Coronary artery (tissue), 2 donors: ENCODE measurements around the gene CMYA5.
A peak's percentile ranks its signal among the peaks of the same experiment; 100 is the strongest.

Experiments used
- DNase-seq: peaks from one replicate; pipeline ENCODE4 v3.0.0-alpha.2; 2017; ENCODE audit warnings: low spot score
- H3K27ac ChIP-seq, 2 donors: fragments of 200-600 bp; sonication (generic); one replicate each; pipeline ENCODE4 v1.5.1; 2016 to 2019
- H3K4me3 ChIP-seq: fragments of 200-600 bp; sonication (generic); 2 replicates; pipeline ENCODE4 v1.5.1; 2016; ENCODE audit warnings: mild to moderate bottlenecking, moderate library complexity
- CTCF ChIP-seq: fragments of 200-600 bp; sonication (generic); IDR thresholded peaks from one replicate; pipeline ENCODE4 v1.5.1; 2019; ENCODE audit warnings: antibody characterized with exemption

CMYA5 gene

GRCh38 chr5:79816014-79816413, 126.4 kb downstream of the CMYA5 start:
- no peak for TF ChIP-seq CTCF
- DNase-seq: no peak
- no peak overlapping the region for H3K27ac ChIP-seq
- H3K4me3 ChIP-seq: no peak overlapping the region

- TF ChIP-seq CTCF: no peak
- DNase-seq: no peak
- Histone ChIP-seq H3K4me3 (no peak overlapping the region), H3K27ac (no peak overlapping the region)
Observed at GRCh38 chr5:79820648-79821047, 131.0 kb downstream of the CMYA5 start.

GRCh38 chr5:79824444-79824843, 134.8 kb downstream of the CMYA5 start:
- DNase-seq: no peak
- Histone ChIP-seq H3K4me3 (no peak overlapping the region), H3K27ac (no peak overlapping the region)
- TF ChIP-seq CTCF: no peak

- no peak overlapping the region for H3K27ac ChIP-seq
- DNase-seq: no peak
- no peak overlapping the region for H3K4me3 ChIP-seq
- TF ChIP-seq CTCF: no peak
Observed at GRCh38 chr5:79825802-79826201, 136.2 kb downstream of the CMYA5 start.

GRCh38 chr5:79827159-79827629, 137.6 kb downstream of the CMYA5 start:
- TF ChIP-seq CTCF: no peak
- Histone ChIP-seq H3K4me3 (no peak overlapping the region), H3K27ac (no peak overlapping the region)
- no peak for DNase-seq

- no peak for TF ChIP-seq CTCF
- Histone ChIP-seq H3K4me3 (no peak overlapping the region), H3K27ac (no peak overlapping the region)
- DNase-seq: no peak
Observed at GRCh38 chr5:79829260-79829659, 139.6 kb downstream of the CMYA5 start.

- H3K4me3 ChIP-seq: no peak overlapping the region
- no peak overlapping the region for H3K27ac ChIP-seq
- TF ChIP-seq CTCF: no peak
- DNase-seq: peak; percentile 12
Observed at GRCh38 chr5:79831381-79832309, 142.0 kb downstream of the CMYA5 start.
